GM12872 (cell line): Measurements from ENCODE around the gene ELOVL7.

ENCODE experiments used
- TF ChIP-seq, protein P1 (sequence below): IDR thresholded peaks from 3 replicates; pipeline ENCODE4 v1.5.1; 2011; ENCODE audit warnings: low read depth, mild to moderate bottlenecking, low read length, moderate library complexity; ENCODE audit not compliant: insufficient read depth

Gene ELOVL7

DNA sequence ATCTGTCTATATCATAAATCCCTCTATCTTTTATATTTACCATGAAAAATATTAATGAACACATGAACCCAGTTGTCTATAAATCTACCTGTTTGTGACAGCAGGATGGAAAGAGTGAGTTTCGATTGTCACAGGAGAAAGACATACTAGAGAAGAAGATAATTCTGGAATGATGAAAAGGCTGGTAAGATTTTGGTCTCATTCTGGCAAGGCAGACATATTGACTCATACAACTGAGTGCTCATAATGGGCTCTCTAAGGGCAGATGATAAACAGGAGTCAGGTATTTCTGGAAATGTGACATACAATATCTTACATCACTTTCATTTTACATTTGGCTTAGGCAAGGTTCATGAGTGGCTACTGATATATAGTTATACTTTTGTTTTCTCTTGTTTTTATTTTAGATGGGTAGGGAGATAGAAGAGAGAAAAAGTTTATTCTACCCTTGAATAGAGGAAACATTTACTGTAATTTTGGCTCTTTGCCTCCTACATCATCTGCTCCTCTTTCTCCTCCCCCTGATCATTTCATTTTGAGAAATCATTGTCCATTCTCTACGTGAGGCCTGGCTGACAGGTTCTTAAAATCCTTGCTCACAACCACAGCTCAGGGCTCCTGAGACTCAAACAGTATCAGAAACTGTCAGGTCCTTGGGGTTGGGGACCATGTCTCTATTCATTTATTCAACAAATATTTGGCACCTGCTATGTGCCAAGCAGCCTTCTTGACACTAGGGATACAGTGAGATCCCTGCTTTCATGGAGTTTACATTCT is 14.4 kb downstream of the ELOVL7 start:
- TF ChIP-seq, protein P1, sequence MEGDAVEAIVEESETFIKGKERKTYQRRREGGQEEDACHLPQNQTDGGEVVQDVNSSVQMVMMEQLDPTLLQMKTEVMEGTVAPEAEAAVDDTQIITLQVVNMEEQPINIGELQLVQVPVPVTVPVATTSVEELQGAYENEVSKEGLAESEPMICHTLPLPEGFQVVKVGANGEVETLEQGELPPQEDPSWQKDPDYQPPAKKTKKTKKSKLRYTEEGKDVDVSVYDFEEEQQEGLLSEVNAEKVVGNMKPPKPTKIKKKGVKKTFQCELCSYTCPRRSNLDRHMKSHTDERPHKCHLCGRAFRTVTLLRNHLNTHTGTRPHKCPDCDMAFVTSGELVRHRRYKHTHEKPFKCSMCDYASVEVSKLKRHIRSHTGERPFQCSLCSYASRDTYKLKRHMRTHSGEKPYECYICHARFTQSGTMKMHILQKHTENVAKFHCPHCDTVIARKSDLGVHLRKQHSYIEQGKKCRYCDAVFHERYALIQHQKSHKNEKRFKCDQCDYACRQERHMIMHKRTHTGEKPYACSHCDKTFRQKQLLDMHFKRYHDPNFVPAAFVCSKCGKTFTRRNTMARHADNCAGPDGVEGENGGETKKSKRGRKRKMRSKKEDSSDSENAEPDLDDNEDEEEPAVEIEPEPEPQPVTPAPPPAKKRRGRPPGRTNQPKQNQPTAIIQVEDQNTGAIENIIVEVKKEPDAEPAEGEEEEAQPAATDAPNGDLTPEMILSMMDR, result no peak

DNA sequence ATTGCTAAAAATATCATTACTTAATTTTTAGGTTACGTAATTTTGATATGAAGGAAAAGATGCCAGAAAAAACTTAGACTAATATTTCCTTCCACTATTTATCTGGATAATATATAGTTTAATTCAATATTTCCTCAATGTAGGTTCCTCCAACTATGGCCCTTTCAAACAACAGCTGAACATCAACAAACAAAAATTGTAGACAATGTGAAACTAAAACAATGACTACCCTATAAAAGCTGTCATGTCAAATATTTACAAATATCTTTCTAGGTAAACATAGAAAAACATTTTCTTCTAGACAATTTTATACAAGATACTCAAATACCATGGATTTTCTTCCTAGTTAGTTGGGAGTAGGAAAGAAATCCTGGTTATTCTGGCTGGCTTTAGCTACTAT is 16.9 kb downstream of the ELOVL7 start:
- TF ChIP-seq, protein P1, result no peak

GRCh38 chr5:60826653-60827052 is 17.4 kb downstream of the ELOVL7 start:
- TF ChIP-seq, protein P1, result no peak

- TF ChIP-seq, protein P1, result no peak
Observed at GRCh38 chr5:60823574-60823973, 20.5 kb downstream of the ELOVL7 start.

DNA sequence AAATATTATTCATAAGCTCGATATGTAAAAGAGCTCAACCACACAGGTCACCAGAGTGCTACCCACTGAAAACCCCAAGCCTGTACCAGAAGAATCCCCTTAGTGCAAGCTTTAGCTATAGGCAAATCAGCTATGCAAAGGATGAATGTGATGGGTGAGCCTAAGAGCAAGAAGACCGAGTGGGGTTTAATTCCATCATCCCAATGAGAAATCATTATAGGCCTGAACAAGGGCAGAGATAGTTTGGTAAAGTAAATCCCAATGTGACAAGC is 21.8 kb downstream of the ELOVL7 start:
- TF ChIP-seq, protein P1, result no peak

DNA sequence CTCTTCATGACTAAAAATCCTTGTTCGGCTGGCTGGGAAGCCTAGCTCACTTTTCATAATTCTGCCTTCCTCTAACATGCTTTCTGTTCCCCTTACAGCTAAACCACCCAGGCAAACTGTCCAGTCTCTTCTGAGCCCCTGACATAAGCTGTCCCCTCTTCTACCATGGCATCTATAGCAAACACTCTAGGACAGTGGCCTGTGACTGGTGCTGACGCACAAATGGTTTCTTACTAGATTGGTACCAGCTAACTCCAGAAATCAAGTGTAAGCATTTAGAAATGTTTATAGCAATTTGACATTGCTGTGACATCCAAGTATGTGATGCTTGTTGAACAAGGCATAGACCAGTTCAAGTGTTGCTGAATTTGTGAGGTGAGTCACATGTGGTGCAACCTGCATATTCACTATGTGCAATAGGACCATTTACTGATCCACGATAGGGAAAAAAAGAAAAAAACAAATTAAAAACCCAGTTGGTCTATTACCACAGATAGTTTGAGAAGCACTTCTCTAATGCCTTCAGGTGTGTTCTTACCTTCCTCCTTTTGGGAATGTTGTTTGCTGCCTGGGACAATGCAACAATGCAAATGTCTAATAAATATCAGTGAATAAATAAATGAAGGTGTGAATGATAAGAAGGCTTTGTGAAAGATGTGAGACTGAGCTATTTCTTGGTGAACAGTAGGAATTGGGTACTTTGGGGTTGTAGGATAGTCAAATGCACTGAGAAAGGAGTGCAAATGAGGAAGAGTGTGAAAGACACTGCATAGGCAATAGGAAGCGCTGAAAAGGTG is 22.4 kb downstream of the ELOVL7 start:
- TF ChIP-seq, protein P1, result no peak

DNA sequence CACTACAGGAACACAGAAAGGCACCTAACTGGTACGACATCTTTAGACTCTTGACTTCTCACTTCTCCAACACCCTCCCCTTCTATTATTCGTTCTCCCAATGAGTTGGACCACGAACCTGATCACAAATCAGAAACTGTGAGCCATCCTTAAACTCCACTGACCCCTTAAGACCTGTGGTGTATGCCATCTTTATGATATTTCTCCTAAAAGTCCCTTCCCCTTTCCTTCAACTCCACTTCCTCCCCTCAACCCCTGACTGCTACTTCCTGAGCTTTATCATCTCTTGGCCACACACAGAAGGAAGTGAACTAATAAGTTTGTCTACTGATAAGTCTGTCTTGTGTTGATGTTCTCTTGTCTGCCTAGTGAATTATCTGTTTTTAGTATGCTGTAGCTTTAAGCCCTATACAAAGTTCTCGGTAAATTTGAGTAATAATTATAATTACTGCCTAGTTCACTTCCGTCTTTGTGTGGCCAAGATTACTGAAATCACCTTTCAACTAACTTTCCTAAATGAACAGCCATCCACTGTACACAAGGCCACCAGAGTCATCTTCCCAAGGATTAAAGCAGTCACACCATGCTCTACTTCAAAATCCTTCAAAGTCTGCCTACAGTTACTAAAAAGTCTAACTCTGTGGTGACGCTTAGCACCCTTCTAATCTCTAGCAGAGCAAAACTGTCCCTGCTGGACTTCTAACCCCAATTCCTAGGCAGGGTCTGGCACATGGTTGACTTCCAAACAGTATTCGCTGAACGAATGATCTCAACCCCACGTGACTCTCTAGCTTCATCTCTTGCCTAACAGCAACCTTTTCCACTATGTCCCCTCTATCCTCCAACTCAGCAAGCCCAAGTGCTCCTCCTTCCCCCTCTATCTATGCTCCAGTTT is 23.2 kb downstream of the ELOVL7 start:
- TF ChIP-seq, protein P1, result no peak
